Prostate gland (tissue), 2 donors: Measurements from ENCODE around the gene HARS1. TPM values are rescaled to one million over a fixed set of nuclear protein-coding genes. Genes with fewer than 3 reads are reported as not detected.
"Not testable (repeated sequence)": the region's sequence is repeated elsewhere in the genome, so short reads cannot be mapped to it uniquely, and the experiment has no call there.

Source experiments
- DNase-seq: peaks from one replicate; pipeline ENCODE4 v3.0.0-alpha.2; 2019; ENCODE audit warnings: low spot score
- H3K27ac ChIP-seq, 2 donors: fragments of 200-600 bp; sonication (generic); 2 replicates each; pipeline ENCODE4 v1.5.1; 2017 to 2019
- H3K27me3 ChIP-seq: fragments of 200-600 bp; sonication (generic); replicated peaks from 2 replicates; pipeline ENCODE4 v1.5.1; 2019; ENCODE audit not compliant: insufficient read depth
- H3K36me3 ChIP-seq, 2 donors: fragments of 200-600 bp; sonication (generic); 1 replicate in 1 of 2; 2 replicates in 1 of 2; pipeline versions ENCODE4 v1.5.1 to v1.8.1; 2017 to 2019
- H3K4me1 ChIP-seq: fragments of 200-600 bp; sonication (generic); replicated peaks from 2 replicates; pipeline ENCODE4 v1.5.1; 2019
- H3K4me3 ChIP-seq, 2 donors: fragments of 200-600 bp; sonication (generic); 2 replicates each; pipeline ENCODE4 v1.5.1; 2017 to 2019
- H3K9me3 ChIP-seq: fragments of 200-600 bp; sonication (generic); 2 replicates; pipeline ENCODE4 v1.5.1; 2017
- POLR2A ChIP-seq: fragments of 450-650 bp; IDR thresholded peaks from one replicate; pipeline ENCODE4 v1.6.1; 2016; ENCODE audit warnings: antibody characterized with exemption, mild to moderate bottlenecking
- POLR2AphosphoS5 ChIP-seq: sonication (generic); formaldehyde crosslinking; IDR thresholded peaks from one replicate; pipeline ENCODE4 v1.6.1; 2017; ENCODE audit warnings: antibody characterized with exemption
- WGBS: methylation state at CpG from one replicate; pipeline ENCODE4 v1.1.5; 2018; 5-methylcytosine and 5-hydroxymethylcytosine counted together
- intact Hi-C: fragments of 100-400 bp; cut with DNase I; formaldehyde crosslinking; loops from one replicate; pipeline ENCODE4 v1.14.2; 2022
- total RNA-seq, 2 donors: library from RNA; depleted of rRNA; stranded (reverse); fragments of >200 nt; gene quantifications; one replicate each; pipeline ENCODE4 v1.1.0, GENCODE V29; 2016
- TF ChIP-seq, protein P1 (sequence below), 4 experiments: fragments of 200-600 bp in 2 of 4; fragments of 450-650 bp in 2 of 4; sonication (generic) in 2 of 4; IDR thresholded peaks; 1 replicate in 3 of 4; 2 replicates in 1 of 4; pipeline ENCODE4 v1.5.1; 2016 to 2019; ENCODE audit warnings: antibody characterized with exemption in 4 of 4, mild to moderate bottlenecking in 2 of 4, moderate library complexity in 2 of 4

Gene HARS1
- total RNA-seq, 2 donors from 2014 or later = 37.3 to 54.3 TPM

GRCh38 chr5:140664359-140665119 lies 26.6 kb downstream of the HARS1 start, which contains the start of gene WDR55:
TSS of gene WDR55 (plus strand) at chr5:140664904. CDS start at chr5:140664913, 9 bp downstream.
- Histone ChIP-seq H3K36me3 (peaks cover 4 to 16% of the 10 kb centered on the region in 2 donors), H3K27me3 (no peaks in the 10 kb centered on the region), H3K4me3 (peak within 1 kb of the TSS; percentile 72 to 74), H3K9me3 (no peaks in the 10 kb centered on the region), H3K27ac (peak within 1 kb of the TSS; percentile 91 to 92), H3K4me1 (peaks cover 3% of the 10 kb centered on the region)
- under 1% methylated on average over 36 of the region's 54 CpGs for WGBS
- DNase-seq = peak; percentile 96
- TF ChIP-seq POLR2AphosphoS5 = peak; percentile 97
- peak; percentile 84 for TF ChIP-seq POLR2A
- TF ChIP-seq, protein P1, sequence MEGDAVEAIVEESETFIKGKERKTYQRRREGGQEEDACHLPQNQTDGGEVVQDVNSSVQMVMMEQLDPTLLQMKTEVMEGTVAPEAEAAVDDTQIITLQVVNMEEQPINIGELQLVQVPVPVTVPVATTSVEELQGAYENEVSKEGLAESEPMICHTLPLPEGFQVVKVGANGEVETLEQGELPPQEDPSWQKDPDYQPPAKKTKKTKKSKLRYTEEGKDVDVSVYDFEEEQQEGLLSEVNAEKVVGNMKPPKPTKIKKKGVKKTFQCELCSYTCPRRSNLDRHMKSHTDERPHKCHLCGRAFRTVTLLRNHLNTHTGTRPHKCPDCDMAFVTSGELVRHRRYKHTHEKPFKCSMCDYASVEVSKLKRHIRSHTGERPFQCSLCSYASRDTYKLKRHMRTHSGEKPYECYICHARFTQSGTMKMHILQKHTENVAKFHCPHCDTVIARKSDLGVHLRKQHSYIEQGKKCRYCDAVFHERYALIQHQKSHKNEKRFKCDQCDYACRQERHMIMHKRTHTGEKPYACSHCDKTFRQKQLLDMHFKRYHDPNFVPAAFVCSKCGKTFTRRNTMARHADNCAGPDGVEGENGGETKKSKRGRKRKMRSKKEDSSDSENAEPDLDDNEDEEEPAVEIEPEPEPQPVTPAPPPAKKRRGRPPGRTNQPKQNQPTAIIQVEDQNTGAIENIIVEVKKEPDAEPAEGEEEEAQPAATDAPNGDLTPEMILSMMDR (IDR thresholded peaks at IDR 0.05) = peak in 2 of 4 experiments; percentile 5 to 23
- intact Hi-C loops = no loop called here

- Histone ChIP-seq H3K27me3 (no peaks in the 10 kb centered on the region), H3K9me3 (no peaks in the 10 kb centered on the region), H3K4me1 (peaks cover 3% of the 10 kb centered on the region), H3K36me3 (peaks cover 9 to 16% of the 10 kb centered on the region in 2 donors), H3K4me3 (peak overlapping the region; percentile 72 to 74), H3K27ac (peak overlapping the region; percentile 91 to 92)
- intact Hi-C loops = no loop called here
- TF ChIP-seq, protein P1 (IDR thresholded peaks at IDR 0.05) = no peak
- no peak for TF ChIP-seq POLR2A
- TF ChIP-seq POLR2AphosphoS5 = no peak
- DNase-seq = peak; percentile 28
- WGBS = 11% methylated on average over 18 of the region's 18 CpGs
Observed at GRCh38 chr5:140664030-140664358, 27.2 kb downstream of the HARS1 start.

- H3K27me3 ChIP-seq, H3K27ac ChIP-seq, DNase-seq, H3K4me3 ChIP-seq, intact Hi-C loops, H3K4me1 ChIP-seq, H3K9me3 ChIP-seq: not testable (repeated sequence)
- 88% methylated on average over 6 of the region's 6 CpGs for WGBS
- H3K36me3 ChIP-seq = peaks cover 22 to 30% of the 10 kb centered on the region in 2 donors
Observed at GRCh38 chr5:140660371-140660770, 30.8 kb downstream of the HARS1 start.

DNA sequence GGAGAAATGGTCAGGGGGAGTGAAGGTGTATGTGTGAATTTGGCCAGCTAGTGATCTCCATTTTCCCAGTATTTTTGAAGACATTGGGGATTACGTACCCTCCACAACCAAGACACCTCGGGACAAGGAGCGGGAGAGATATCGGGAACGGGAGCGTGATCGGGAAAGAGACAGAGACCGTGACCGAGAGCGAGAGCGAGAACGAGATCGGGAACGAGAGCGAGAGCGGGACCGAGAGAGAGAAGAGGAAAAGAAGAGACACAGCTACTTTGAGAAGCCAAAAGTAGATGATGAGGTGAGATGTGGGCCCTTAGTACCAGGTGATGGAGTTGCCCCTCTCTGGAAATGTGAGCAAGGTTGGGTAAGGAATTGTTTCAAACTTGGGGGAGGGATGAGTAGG lies 32.3 kb downstream of the HARS1 start:
- Histone ChIP-seq H3K4me3 (no peak overlapping the region), H3K36me3 (peaks cover 24 to 35% of the 10 kb centered on the region in 2 donors), H3K4me1 (no peaks in the 10 kb centered on the region), H3K9me3 (no peaks in the 10 kb centered on the region), H3K27me3 (no peaks in the 10 kb centered on the region), H3K27ac (no peak overlapping the region)
- WGBS = 98% methylated on average over 17 of the region's 17 CpGs
- intact Hi-C loops = no loop called here
- DNase-seq = no peak
- TF ChIP-seq POLR2AphosphoS5 = no peak
- no peak for TF ChIP-seq POLR2A
- TF ChIP-seq, protein P1 (IDR thresholded peaks at IDR 0.05) = no peak

DNA sequence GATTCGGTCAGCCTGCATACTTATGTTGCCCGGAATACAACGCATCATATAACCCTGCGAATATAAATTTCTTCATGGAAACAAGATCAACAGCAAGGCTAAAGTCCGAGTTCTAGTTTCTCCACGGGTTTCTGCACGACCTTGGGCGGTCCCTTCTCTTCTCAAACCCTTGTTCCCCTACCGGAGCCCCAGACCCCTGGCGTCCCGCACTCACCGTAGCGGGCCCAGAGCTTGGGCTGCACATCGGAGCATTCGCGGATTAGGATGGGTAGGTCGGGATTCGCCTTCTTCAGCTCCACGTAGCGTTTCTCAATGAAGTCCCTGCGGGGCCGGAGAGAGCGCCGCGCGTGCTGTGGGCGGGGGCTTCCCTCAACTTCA lies 44.1 kb downstream of the HARS1 start:
- H3K36me3 ChIP-seq = peaks cover 0 to 6% of the 10 kb centered on the region in 2 donors
- TF ChIP-seq POLR2A = no peak
- TF ChIP-seq POLR2AphosphoS5 = no peak
- TF ChIP-seq, protein P1 (IDR thresholded peaks at IDR 0.05) = no peak
- WGBS = under 1% methylated on average over 26 of the region's 27 CpGs
- DNase-seq = no peak
- intact Hi-C loops = loop anchor here (5.0 kb wide), 1 partner anchor 85 kb away; the partner anchor contains the start of genes APBB3 and SLC35A4
- no peaks in the 10 kb centered on the region for H3K27me3 ChIP-seq
- H3K9me3 ChIP-seq = no peaks in the 10 kb centered on the region
- H3K27ac ChIP-seq = peak overlapping the region; percentile 56 to 66
- peak overlapping the region; percentile 62 to 81 for H3K4me3 ChIP-seq
- H3K4me1 ChIP-seq = peaks cover 8% of the 10 kb centered on the region
